ENCODE results near the gene NT5C. TPM values are rescaled to one million over a fixed set of nuclear protein-coding genes. Genes with fewer than 3 reads are reported as not detected.
"Not testable (repeated sequence)": the region's sequence is repeated elsewhere in the genome, so short reads cannot be mapped to it uniquely, and the experiment has no call there.

Gene NT5C
- total RNA-seq, 1 donor from 2014 or later: 20.8 TPM

DNA sequence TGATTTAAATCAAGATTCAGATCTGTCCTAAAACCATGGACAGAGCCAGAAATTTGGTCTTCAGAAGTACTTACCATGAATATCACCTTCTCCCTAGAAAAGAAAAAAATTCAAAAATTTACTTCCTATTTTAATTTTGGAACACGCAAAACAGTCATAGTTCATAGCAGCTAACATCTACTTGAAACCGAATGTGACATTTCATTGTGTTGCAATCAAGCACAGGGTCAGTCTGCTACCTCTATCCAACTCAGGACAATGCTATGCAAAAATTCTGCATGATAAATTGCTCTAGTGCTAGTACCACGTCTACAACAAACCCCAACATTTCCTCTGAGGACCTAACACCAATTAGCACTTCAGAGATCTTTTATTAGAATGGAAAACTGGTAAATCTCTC is 15.1 kb upstream of the NT5C start:
- FAIRE-seq: no peak

DNA sequence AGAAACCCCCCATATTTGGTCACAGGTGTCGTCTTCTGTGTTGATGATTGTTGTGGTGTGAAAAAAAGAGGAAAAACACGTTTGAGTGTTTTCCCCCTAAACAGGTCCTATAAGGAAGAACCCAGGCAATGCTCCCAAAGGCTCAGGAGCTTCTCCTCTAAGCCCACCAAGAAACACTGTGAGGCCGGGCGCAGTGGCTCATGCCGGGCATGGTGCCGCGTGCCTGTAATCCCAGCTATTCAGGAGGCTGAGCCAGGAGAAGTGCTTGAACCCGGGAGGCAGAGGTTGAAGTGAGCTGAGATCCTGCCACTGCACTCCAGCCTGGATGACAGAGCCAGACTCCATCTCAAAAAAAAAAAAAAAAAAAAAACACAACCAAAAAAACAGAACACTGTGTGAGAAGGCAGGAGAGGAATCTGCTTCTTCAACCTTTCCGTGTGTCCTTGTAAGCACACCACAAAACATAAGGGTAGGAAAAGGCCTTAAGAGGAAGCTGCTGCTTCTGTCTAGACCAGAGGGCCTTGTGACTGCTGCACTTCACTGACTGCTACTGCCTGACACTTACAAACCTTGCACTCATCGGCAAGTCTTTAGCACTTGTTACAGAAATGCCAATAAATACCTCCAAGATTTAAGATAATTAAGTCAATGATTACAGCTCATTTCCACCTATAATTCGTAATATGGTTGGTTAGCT is 13.4 kb upstream of the NT5C start:
- FAIRE-seq: no peak

More for the DNA sequence above, 15.1 kb upstream of the NT5C start:
- DNase-seq (ENCODE audit: low spot score in 2 of 2): no peak

DNA sequence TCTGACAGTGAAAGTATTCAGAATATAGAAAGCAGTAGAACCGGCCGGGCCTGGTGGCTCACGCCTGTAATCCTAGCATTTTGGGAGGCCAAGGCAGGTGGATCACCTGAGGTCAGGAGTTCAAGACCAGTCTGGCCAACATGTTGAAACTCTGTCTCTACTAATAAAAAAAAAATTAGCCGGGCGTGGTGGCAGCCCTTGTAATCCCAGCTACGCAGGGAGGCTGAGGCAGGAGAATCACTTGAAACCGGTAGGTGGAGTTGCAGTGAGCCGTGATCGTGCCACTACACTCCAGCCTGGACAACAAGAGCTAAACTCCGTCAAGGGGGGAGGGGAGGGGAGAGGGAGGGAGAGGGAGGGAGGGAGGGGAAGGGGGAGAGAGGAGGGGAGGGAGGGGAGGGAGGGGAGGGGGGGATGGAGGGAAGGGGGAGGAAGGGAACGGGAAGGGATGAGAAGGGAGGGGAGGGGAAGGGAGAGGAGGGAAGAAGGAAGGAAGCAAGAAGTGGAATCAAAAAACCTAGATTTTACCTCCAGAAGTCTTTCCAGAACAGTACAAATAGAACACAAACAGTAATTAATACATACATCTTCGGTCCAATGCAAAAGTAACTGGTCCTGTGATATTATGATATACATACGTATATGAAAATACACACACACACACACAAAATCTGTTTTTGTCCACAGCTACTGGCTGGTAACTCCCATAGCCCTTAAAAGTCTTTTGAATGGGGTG is 10.9 kb upstream of the NT5C start:
- DNase-seq (ENCODE audit: low spot score in 2 of 2) (no peak), FAIRE-seq (no peak)

More for the DNA sequence above, 13.4 kb upstream of the NT5C start:
- no peak for DNase-seq (ENCODE audit: low spot score in 2 of 2)

DNA sequence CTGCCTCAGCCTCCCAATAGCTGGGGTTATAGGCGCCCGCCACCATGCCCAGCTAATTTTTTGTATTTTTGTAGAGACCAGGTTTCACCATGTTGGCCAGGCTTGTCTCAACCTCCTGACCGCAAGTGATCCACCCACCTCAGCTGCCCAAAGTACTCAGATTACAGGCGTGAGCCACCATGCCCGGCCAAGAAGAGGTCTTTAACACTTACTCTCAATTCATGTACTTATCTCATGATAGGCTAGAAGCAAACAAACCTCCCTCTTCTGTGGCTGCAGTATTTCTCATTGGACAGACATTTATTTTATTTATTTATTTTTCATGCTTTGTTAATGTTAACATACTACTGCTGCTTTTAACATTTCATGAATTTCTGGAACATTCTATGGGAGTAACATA is 7.0 kb upstream of the NT5C start:
- FAIRE-seq: no peak
- no peak for DNase-seq (ENCODE audit: low spot score in 2 of 2)

DNA sequence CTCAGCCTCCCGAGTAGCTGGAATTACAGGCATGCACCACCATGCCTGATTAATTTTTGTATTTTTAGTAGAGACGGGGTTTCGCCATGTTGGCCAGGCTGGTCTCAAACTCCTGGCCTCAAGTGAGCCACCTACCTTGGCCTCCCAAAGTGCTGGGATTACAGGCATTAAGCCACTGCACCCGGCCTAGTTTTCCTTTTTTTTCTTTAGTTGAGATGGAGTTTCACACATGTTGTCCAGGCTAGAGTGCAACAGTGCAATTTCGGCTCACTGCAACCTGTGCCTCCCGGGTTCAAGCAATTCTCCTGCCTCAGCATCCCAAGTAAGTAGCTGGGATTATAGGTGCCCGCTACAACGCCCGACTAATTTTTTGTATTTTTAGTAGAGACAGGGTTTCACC is 6.2 kb upstream of the NT5C start:
- not testable (repeated sequence) for DNase-seq (ENCODE audit: low spot score in 2 of 2); FAIRE-seq

DNA sequence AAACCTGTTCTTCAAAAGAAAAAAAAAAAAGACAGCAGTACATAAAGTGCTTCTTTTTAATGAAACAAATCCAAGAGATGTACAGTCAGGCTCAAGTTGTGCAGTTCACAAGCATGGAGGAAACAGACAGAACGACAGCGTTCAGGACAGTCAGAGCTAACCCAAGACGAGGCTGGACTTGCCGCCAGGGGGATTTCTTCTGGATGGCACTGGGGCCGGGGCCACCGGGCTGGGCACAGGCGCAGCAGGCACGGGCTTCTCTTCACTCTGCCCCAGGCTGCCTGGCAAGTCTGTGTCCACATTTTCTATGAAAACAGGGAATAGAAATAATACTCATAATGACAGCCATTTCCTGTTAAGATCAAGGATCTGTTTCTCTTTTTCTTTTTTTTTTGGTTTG is 4.4 kb upstream of the NT5C start:
- DNase-seq (ENCODE audit: low spot score in 2 of 2) (no peak), FAIRE-seq (no peak)

DNA sequence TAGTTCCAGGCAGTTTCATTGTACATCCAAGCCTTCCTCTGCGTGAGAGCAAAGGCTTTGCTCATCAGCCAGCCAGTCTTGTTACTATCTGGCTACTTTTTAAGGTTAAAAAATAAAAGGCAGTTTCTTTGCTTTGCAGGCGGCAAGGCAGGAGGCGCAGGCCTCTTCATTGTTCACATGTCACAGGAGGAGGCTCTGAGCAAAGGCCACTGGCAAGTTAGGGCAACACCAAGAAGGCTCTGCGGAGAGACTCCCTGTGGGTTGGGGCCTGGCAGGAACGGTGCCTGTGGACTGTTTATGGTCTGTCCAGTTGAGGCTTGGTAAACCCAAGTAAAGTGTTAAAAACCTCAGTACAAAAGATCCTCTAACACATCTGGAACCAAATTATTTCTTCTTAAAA is 3.9 kb upstream of the NT5C start:
- FAIRE-seq: no peak
- no peak for DNase-seq (ENCODE audit: low spot score in 2 of 2)

DNA sequence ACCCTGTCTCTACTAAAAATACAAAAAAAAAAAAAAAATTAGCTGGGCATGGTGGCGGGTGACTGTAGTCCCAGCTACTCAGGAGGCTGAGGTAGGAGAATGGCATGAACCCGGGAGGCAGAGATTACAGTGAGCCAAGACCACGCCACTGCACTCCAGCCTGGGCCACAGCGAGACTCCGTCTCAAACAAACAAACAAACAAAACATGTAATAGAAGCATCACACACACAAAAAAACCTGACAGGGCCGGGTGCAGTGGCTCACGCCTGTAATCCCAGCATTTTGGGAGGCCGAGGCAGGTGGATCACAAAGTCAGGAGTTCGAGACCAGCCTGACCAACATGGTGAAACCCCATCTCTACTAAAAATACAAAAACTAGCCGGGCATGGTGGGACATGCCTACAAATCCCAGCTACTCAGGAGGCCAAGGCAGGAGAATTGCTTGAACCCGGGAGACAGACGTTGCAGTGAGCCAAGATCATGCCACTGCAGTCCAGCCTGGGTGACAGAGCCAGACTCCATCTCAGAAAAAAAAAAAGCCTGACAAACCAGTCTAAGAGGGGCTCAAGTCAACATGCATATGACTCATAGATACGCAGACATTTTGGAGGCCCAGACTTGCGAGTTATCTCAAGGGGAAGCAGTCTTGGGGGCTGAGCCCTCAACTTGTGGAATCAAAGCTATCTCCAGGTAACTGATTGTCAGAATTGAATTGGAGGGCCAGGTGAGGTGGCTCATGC is 2.2 kb upstream of the NT5C start:
- not testable (repeated sequence) for DNase-seq (ENCODE audit: low spot score in 2 of 2)

DNA sequence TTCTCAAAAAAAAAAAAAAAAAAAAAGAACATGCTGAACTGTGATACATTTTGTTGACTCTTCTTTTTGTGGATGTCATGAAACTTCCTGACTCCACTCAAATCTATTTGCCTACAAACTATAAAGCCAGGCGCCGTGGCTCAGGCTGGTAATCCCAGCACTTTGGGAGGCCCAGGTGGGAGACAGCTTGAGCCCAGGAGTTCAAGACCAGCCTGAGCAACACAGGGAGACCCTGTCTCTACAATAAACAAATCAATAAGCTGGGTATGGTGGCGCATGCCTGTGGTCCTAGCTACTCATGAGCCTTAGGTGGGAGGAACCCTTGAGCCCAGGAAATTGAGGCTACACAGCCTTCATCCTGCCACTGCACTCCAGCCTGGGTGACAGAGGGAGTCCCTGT is 1.5 kb upstream of the NT5C start:
- DNase-seq (ENCODE audit: low spot score in 2 of 2): no peak
- FAIRE-seq: no peak

More for the DNA sequence above, 2.2 kb upstream of the NT5C start:
- not testable (repeated sequence) for FAIRE-seq

DNA sequence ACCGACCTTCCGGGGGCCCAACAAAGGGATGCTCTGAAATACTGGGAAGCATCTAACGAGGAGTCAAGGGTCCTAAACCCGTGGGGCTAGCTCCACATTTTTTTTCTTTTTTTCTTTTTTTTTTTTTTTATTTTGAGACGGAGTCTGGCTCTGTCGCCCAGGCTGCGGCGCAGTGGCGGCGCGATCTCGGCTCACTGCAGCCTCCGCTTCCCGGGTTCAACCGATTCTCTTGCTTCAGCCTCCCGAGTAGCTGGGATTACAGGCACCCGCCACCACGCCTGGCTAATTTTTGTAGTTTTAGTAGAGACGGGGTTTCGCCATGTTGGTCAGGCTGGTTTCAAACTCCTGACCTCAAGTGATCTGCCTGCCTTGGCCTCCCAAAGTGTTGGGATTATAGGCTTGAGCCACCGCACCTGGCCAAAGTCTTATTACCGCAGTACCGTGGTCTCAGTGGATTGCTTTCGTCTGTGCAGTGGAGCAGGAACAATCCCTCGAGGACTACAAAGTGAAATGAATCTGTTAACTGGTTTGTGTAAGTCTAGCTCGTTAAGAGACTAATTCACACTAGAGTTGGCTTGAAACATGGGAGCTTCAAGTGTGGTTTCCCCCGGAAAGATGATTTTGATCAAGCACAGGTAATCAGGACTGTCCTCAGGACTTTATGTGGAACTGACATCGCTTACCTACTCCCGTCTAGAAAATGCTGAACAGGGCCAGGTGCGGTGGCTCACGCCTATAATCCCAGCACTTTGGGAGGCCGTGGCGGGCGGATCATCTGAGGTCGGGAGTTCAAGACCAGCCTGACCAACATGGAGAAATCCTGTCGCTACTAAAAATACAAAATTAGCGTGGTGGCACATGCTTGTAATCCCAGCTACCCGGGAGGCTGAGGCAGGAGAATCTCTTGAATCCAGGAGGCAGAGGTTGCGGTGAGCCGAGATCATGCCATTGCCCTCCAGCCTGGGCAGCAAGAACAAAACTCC is 767 bp upstream of the NT5C start:
- not testable (repeated sequence) for DNase-seq (ENCODE audit: low spot score in 2 of 2); FAIRE-seq

DNA sequence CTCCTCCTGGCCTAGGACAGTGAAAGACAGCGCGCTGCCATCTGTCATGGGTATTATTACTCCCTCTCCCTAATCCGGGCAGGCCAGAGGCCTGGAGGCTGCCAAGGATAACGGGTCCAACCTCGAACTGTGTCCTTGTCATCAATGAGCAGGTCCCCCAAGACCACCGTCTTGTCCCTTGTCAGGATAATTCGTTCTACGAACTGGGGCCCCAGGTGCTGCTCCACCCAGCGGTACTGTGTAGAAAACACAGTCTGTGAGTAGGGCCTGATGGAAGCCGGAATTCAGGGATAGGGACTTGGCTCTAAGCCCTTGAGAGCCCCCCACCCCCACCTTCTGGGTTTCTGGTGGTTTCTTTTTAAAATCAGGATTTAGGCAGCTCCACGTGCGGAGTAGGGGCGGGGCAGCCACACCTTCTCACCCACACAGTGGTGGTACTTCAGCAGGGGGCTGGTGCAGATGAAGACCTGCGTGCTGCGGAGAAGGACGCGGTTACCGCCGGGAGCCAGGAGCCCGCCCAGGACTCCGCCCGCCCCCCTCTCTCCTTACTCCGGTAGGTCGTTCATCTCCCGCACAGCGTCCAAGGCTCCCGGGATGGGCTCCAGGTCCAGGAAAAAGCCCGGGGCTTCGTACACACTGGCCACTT is 787 bp downstream of the NT5C start:
- no peak for FAIRE-seq
- DNase-seq (ENCODE audit: low spot score in 2 of 2): peak; percentile 47 to 54

DNA sequence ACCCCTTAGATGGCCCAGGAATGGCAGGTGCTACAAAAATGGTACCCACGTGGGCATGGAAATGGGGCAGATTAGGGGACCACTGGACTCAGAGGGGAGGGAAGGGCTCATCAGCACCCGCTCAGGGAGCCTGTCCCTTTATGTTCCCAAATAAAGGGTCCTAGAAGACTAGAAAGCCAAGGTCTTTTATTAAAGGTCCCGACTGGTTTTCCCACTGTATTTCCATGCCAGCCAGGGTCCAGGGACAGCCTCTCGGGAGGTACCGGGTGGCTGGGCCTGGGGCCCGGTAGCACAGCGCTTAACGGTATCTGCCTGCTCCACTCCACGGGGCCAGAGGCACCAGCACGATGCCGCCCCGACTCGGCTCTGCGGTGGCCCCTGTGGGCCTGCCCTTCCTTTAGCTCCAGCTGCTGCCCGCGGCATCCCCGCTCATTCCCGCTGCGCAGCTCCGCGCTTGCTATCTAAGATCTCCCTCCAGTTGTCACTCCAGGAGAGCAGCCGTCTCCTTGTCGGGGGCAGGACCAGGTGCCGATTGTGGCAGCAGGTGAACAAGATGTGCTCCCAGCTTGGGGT is 1.4 kb downstream of the NT5C start:
- no peak for DNase-seq (ENCODE audit: low spot score in 2 of 2)
- FAIRE-seq: no peak

DNA sequence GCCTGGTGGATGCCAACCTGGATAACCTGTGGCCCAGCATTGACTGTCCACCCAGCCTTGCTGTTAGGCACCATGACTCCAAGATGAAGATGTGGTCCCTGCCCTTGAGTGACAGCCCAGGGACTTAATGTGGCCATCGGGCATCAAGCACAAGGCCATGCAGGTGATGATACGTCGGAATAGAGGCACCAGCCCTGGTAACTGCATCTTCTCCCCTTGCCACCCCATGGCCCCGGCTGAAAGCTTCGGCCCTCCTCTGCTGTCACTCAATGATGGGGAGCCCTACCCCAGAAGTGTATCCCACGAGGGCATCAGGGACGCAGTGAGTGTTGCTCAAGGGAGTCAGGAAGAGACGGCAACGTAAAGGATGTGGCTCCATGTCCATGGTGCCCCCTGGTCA is 2.0 kb downstream of the NT5C start:
- DNase-seq (ENCODE audit: low spot score in 2 of 2) (no peak), FAIRE-seq (no peak)

DNA sequence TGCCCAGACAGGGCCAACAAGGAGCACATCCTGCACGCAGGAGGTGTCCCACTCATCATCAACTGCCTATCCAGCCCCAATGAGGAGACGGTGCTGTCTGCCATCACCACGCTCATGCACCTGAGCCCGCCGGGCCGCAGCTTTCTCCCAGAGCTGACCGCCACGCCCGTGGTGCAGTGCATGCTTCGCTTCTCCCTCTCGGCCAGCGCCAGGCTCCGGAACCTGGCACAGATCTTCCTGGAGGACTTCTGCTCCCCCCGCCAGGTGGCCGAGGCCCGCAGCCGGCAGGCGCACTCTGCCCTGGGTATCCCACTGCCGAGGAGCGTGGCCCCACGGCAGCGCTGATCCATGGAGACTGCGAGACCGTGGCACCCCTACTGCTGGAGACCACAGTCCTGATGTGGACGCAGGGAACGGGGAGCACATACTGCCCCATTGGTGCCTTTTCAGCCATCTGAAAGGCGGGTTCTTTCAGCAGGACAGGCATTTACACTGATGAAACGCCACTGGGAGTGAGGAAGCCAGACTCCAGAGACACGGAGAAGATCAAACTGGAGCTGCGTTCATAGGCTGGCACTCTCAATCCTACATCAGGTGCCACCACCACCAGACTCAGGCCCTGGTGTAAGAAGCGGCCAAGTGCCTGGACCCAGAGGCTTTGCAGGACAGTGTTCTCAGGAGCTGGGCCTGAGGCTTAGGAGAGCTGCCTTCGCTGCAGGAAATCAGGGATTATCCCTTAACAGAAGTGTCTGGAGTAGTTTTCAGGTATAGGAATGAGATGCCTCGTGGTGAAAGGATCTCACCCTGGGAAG is 2.6 kb downstream of the NT5C start:
- no peak for FAIRE-seq

DNA sequence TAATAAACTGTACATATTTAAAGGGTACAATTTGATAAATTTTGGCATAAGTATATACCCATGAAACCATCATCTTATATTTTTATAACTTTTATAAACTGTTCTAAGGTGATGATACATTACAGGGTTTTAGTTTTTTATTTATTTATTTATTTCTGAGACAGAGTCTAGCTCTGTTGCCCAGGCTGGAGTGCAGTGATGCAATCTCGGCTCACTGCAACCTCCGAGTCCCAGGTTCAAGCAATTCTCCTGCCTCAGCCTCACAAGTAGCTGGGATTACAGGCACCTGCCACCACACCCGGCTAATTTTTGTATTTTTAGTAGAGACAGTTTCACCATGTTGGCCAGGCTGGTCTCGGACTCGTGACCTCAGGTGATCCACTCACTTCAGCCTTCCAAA is 3.6 kb downstream of the NT5C start:
- not testable (repeated sequence) for FAIRE-seq

More for the DNA sequence above, 2.6 kb downstream of the NT5C start:
- DNase-seq (ENCODE audit: low spot score in 2 of 2): no peak

DNA sequence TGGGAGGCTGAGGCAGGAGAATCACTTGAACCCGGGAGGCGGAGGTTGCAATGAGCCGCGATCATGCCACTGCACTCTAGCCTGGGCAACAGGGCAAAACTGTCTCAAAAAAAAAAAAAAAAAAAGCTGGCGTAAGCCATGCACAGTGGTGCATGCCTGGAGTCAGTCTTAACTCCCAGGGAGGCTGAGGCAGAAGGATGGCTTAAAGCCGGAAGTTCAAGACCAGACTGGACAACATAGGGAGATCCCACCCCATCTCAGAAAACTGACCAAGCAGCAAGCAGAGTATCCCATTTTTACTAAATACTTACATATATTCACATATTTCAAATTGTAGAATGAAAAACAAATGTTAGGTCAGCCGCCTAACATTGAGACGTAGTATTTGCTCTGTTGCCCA is 4.6 kb downstream of the NT5C start:
- DNase-seq (ENCODE audit: low spot score in 2 of 2) (no peak), FAIRE-seq (no peak)

More for the DNA sequence above, 3.6 kb downstream of the NT5C start:
- DNase-seq (ENCODE audit: low spot score in 2 of 2): not testable (repeated sequence)

DNA sequence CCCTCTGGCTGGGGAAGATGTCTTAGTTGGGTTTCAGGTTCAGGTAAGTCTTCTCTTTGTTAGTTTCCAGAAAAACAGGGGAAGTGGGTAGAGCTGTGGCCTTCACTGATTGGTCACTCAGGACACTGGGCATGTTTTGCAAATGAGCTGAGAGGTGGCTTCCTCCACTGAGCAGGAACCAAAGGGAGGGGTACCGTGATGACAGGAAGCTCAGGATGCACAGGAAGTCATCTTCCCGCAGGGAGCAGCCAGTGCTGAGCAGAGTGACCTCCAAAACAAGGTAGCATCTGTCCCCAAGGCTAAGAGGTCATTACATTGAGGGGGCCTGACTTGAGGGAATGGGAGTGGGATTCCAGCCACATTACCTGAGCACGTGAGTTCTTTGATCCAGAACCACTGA is 5.6 kb downstream of the NT5C start:
- no peak for DNase-seq (ENCODE audit: low spot score in 2 of 2)
- no peak for FAIRE-seq

DNA sequence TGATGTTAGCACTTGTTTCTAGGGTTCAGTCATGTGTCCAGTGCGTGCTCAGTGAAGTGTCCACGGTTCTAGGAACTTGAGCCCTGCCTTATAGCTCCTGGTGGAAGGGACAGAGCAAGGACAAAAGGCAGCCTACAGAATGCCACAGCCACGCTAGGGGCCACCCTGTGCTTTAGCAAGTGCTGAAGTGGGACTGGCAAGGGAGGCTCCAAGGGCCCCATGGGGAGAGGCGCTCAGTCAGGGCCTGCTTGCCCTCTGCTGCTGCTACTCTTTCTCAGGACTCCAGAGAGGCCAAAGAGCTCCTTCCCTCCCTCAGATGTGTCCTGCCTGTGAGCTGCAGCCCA is 6.8 kb downstream of the NT5C start:
- FAIRE-seq (no peak), DNase-seq (ENCODE audit: low spot score in 2 of 2) (no peak)
